HG03280 (cell line): ENCODE data around the gene CC2D1B.

Experiments used
- ATAC-seq: cut with Tn5 transposase; IDR thresholded peaks from one replicate; pipeline ENCODE4 v1.9.1; 2021; ENCODE audit warnings: mild to moderate bottlenecking, moderate library complexity; ENCODE audit not compliant: unreplicated experiment

The CC2D1B gene

DNA sequence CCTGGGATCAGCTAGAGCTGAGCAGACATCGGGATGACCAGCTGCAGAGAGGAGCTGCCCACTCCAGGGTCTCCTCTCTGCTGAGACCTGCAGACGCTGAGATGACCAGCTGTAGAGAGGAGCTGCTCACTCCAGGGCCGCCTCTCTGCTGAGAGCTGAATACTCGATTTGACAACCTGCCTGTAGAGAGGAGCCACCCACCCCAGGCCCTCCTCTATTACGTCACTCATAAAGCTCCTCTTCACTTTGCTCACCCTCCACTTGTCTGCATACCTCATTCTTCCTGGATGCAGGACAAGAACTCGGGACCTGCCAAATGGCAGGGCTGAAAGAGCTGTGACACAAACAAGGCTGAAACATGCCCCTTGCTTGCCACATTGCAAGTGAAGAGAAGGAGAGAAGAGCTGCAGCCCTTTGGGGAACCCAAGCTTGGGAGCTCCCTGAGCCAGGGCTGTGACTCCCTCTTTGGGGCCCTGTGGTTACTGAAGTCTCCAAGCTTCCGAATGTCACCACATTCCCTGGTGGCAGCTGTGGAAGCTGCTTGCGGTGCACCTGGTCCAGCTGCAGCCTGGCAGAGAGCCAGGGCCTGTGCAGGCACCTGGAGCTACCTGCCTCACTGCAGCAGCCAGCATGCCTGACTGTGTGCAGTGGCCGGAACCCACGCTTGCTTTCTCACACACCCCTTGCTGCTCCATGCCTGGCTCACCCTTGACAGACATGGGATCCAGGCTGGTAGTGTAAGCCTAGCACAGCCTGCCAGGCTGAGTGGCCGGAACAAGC is 59.6 kb downstream of the CC2D1B start:
- no peak for ATAC-seq

DNA sequence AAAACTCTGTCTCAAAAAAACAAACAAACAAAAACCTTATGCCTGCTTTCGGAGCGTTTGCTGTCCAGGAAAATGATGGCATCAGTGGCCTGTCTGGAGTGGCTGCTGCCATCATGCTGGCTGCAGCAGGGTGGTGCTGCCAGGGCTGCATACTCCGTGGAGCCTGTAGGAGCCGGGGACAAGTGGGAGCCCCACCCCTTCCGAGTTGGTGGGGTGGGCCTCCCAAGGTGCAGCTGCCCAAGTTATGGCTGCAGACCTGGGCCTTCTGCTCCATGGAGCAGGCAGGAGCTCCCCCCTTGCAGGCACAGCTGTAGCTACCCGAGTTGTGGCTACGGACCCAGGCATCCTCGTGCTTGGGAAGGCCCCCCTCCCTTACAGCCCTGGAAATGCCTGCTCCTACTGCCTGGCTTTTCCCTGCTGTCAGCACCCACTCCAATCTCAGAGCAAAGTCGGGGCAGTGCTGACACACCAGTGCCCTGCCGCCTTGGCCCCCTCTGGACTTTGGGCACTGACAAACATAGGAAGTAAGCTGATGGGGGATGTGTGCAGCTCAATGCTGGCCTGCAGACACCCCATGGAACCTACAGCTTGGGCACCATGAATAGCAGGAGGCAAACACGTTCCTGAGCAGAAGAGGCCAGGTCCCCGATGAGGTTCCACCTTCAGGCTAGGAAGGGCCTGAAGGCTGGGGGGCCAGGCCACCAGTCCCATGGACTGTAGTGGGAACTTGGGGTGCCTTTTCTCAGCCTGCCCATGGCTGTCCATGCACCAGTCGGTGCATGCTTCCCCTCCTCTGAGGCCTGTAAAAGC is 60.4 kb downstream of the CC2D1B start:
- ATAC-seq, result no peak
